Frontal cortex (tissue), 4 donors: ENCODE data around the gene C3orf18. TPM values are rescaled to one million over a fixed set of nuclear protein-coding genes. Genes with fewer than 3 reads are reported as not detected.

Source experiments
- DNase-seq, 2 donors: peaks; one replicate each; pipeline ENCODE4 v3.0.0; 2012; ENCODE audit warnings: low spot score in 2 of 2
- FAIRE-seq: peaks from 2 replicates; lab custom pipeline; 2012; peaks lifted over from hg19 to GRCh38; lab: Jason Lieb, UNC
- total RNA-seq: library from RNA; depleted of rRNA; stranded (reverse); fragments of >200 nt; gene quantifications from one replicate; pipeline ENCODE4 v1.2.3, GENCODE V29; 2014
- donor health status: control.
- donor health status: control.
- donor health status: control.

The C3orf18 gene
- total RNA-seq, 1 donor from 2014 or later = 12.6 TPM

DNA sequence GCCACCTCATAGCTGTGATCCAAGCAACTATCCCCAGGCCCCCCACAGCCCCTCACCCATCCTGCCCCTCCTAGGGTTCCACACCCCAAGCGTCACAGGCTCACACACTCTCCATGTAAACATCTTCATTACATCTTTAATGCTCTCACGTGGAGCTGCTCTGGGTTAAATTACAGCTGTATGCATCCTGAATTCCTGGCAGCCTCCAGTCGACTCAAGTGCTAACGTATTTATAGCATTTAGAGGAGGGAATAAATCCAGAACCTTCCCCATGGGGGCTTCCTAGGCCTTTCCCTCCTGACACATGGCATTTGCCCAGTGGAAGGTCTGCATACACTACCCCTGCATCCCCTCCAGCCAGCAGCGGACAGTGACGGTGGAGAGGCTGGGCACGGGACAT, 9.6 kb downstream of the C3orf18 start:
- FAIRE-seq = no peak
- DNase-seq = no peak

DNA sequence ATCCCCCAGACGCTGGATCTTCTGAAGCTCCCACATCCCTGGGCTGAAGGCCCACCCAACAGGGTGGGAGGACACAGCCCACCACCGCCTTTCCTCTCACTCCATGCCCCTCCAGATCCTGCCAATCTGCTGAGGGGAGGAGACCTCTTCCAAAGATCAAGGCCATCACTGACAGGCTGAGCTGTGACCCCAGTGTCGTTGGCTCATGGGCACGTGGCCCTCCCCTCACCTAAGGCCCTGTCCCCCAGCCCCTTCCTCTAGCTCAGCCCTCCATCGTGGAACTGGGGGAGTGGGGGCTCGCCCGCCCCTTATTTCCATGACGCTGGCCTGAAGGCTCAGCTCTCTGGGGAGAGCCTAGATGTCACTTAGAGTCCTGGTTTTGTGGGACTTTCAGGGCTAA, 10.4 kb downstream of the C3orf18 start:
- FAIRE-seq (no peak), DNase-seq (no peak)

- no peak for DNase-seq
- FAIRE-seq = no peak
Observed at GRCh38 chr3:50554553-50554952, 13.0 kb downstream of the C3orf18 start.

DNA sequence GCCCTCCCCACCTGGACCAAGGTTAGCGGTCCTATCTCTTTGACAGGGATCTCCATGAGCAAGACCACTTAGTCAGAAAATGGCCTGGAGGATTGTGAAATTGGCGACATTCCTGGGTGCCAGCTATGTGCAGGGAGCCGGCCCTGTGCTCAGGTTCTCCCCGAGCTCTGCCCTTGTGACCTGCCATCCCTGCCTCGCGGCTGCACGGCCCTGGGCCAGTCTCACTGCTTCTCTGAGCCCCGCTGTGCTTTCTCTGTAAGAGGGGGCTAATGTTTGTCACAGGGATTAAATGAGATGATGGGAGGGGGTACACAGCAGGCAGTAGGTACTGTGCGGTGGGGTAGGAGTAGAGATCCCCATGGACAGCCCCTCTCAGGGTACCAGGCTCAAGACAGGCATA, 14.9 kb downstream of the C3orf18 start:
- no peak for FAIRE-seq

GRCh38 chr3:50551681-50552435, 15.7 kb downstream of the C3orf18 start:
- no peak for DNase-seq
- no peak for FAIRE-seq

More for the DNA sequence above, 14.9 kb downstream of the C3orf18 start:
- no peak for DNase-seq

GRCh38 chr3:50551054-50551659, 16.4 kb downstream of the C3orf18 start:
- FAIRE-seq (no peak), DNase-seq (no peak)

- no peak for FAIRE-seq
- DNase-seq = peak in 1 of 2 donors; percentile 76
Observed at GRCh38 chr3:50550079-50550736, 17.3 kb downstream of the C3orf18 start.

DNA sequence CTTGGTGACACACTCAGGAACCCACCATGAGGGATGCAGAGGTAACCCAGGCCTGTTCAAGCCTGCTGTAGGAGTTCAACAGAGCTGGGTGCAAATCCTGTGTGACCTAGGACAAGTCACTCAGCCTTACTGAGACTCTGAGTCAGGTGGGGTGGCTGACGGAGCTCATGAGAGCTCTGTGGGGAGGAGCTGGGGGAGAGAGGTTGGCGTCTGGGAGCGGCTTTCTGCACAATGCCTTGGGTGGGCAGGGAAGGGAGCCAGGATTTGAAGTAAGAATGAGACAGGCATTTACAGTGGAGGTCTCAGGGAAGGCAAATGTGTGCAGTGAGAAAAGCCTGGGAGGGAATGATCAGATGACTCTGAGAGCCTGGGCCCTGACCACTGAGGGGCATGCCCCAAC, 18.3 kb downstream of the C3orf18 start:
- DNase-seq = no peak
- FAIRE-seq = no peak

DNA sequence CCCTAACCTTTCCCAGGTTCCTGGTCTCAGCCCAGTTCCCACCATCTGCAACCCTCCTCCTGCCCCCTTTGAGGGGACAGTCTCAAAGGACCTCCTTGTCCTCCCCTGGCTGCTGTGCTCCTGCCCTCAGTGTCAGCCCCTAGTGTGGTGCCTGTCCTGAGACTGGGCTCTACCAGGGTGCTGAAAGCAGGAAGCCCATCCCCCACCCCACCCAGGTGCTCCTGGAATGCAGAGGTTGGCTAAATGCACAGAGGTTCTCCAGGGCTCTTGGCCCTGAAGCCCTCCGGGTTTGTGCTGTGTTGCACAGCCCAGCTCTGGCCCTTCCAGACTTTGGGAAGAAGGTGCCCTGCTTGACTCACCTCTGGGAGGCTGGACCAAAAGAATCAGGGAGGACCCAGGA, 21.8 kb downstream of the C3orf18 start:
- no peak for DNase-seq

DNA sequence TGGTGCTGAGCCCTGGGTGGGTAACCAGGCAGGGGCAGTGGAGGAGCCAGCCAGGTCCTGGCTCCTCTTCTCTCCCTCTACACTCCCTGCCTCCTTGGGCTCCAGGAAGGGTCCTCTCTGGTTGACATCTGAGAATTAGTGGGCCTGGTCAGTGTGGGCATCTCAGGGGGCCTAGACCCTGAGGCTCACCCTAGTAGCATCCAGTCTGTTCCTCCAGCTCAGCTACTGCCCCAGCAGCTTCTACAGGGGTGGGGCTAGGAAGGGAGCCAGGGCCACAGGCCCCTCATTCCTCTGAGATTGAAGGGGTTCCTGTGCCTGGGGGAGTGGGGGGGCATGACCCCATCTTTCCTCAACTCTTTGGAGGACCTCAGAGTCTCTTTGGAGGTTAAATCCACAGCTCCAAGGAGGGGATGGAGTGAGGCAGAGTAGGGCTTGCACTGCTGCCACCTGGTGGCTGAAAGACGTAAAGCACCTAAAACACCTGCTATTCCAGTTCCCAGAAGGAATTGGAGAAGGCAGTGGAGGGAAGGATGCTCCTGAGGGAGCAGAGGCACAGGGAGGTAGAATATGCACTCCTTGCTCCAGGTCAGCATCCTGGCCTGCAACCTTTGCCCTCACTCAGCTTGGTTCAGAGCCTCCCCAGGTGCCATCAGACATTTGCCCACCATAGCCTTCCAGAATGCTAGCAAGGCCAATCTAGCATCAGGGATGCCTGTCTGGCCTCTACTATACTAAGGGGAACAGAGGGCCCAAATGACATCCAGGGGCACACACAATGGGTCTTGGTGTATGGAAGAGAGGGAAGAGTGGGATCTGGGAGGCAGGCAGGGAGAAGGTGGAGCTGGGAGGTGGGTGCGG, 25.1 kb downstream of the C3orf18 start:
- FAIRE-seq (no peak), DNase-seq (peak; percentile 68 to 91)

More for the DNA sequence above, 21.8 kb downstream of the C3orf18 start:
- no peak for FAIRE-seq

- FAIRE-seq = no peak
- no peak for DNase-seq
Observed at GRCh38 chr3:50539356-50540286, 27.9 kb downstream of the C3orf18 start.

DNA sequence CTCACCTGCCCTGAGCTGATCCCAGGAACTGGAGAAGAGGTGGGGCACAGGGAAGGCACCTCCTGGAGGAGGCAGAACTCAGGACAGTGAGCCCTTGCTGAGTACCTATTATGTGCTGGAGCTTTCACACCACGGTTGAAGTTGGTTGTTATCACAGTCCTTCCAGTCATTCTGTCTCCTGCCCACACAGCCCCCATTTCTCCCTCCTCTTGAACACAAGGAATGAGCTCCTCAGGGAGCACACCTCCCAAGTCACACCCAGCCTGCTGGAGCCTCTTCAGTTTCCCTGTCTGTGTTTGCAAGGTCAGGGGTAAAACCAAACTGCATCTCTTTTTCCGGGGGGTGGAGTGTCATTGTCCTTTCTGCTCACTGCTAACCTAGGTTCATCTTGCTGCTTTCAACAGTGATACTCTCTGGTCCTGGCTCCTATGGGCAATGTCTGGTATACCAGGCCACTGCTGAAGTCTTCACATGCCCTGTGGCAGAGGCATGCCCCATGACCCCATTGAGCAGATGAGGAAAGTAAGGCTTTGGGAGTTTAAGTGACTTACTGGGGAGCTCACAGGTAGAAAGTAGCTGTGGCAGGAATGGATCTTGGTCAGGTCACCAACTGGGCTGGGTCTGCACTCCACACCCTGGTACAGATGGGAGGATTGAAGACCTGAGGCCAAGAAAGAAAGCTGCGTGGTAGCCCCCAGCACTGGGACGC, 30.0 kb downstream of the C3orf18 start:
- DNase-seq (no peak), FAIRE-seq (no peak)

- DNase-seq (no peak), FAIRE-seq (no peak)
Observed at GRCh38 chr3:50536471-50537180, 30.9 kb downstream of the C3orf18 start.

DNA sequence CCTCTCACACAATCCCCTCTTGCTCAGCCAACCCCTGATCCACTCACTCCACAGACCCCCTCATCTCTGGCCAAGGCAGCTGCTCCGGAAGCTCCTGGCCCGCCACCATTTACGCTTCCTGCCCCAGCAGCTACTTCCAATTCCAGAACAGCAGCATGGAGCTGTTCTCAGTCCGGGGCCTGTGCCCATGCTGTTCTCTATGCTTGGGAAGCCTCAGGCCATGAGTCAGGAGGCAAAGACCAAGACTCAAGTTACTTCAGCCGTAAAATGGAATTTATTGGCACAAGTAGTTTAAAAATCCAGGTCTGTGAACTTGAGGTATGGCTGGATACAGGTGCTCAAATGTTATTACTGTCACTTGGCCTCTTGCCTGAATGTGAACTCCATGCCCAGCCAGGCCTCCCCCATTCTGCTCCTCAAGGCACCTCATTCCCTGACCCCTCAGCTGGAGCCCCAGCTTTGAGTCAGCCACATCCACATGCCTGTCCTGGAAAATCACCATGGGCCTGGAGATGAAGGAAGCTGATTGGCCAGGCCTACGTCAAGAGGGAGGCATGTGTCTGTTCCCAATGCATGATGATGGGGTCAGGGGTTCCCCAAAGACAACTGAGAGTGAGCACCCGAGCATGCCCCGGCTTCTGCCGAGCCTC, 32.7 kb downstream of the C3orf18 start:
- DNase-seq (no peak), FAIRE-seq (no peak)

DNA sequence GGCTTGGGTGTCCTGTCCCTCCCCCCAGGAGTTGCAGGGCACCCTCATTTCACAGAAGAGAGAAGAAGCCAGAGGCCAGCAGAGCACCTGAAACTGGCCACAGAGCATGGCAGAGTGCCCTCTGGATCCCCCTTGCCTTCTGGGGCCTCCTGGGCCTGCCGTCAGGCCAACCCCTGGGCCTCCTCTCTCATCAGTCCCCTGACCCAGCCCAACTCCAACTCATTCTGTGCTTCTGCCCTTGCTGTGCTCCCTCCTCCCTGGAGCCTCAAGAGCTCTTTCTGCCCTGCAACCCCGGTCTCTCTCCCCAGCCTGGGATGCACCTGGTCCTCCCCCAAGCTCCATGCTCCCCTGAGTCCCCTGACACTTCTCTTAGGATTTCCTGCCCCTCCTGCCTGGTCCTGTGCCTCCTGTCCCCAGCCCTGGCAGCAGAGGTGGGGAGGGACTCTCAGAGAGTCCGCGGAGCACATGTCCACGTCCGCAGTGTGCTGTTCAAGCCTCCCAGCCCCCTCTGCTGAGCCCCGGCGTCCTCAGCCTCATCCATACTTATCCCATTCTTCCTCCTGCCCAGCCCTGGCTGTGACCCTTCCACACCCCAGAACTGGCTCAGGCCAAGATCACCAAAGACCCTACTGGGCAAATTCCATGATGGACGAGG, 33.6 kb downstream of the C3orf18 start:
- no peak for FAIRE-seq
- no peak for DNase-seq

GRCh38 chr3:50533316-50533715, 34.2 kb downstream of the C3orf18 start:
- DNase-seq = no peak
- FAIRE-seq = no peak
